GM06990 (cell line): ENCODE measurements around the gene STX2.

ENCODE experiments used
- DNase-seq: peaks from one replicate; pipeline ENCODE4 v3.0.0-alpha.2; 2011; ENCODE audit not compliant: insufficient read length; ENCODE audit errors: extremely low read depth
- H3K27me3 ChIP-seq: replicated peaks from 2 replicates; pipeline ENCODE4 v1.6.0; 2011; ENCODE audit warnings: low read length; ENCODE audit not compliant: control insufficient read depth, insufficient read depth
- H3K36me3 ChIP-seq: 2 replicates; pipeline ENCODE4 v1.5.1; 2011; ENCODE audit warnings: low read length; ENCODE audit not compliant: control insufficient read depth, insufficient read depth
- H3K4me3 ChIP-seq: replicated peaks from 2 replicates; pipeline ENCODE4 v1.5.1; 2011; ENCODE audit warnings: low read depth, mild to moderate bottlenecking, control low read depth, low read length
- CTCF ChIP-seq: IDR thresholded peaks from 2 replicates; pipeline ENCODE4 v1.5.1; 2011; ENCODE audit warnings: low read length, control low read depth, mild to moderate bottlenecking, inconsistent platforms; ENCODE audit not compliant: insufficient read depth, poor library complexity, severe bottlenecking

The STX2 gene

GRCh38 chr12:130747867-130748740 is 90.9 kb downstream of the STX2 start:
- Histone ChIP-seq H3K27me3 (no peaks in the 10 kb centered on the region), H3K4me3 (no peak overlapping the region), H3K36me3 (no peaks in the 10 kb centered on the region)
- peak; percentile 86 for TF ChIP-seq CTCF
- DNase-seq, result peak; percentile 48

- no peaks in the 10 kb centered on the region for H3K27me3 ChIP-seq
- no peak for TF ChIP-seq CTCF
- DNase-seq, result no peak
- no peak overlapping the region for H3K4me3 ChIP-seq
- H3K36me3 ChIP-seq, result no peaks in the 10 kb centered on the region
These were observed 92.5 kb downstream of the STX2 start for GRCh38 chr12:130746546-130746945.

GRCh38 chr12:130745921-130746320 is 93.1 kb downstream of the STX2 start:
- Histone ChIP-seq H3K4me3 (no peak overlapping the region), H3K27me3 (no peaks in the 10 kb centered on the region), H3K36me3 (no peaks in the 10 kb centered on the region)
- no peak for DNase-seq
- TF ChIP-seq CTCF, result no peak

DNA sequence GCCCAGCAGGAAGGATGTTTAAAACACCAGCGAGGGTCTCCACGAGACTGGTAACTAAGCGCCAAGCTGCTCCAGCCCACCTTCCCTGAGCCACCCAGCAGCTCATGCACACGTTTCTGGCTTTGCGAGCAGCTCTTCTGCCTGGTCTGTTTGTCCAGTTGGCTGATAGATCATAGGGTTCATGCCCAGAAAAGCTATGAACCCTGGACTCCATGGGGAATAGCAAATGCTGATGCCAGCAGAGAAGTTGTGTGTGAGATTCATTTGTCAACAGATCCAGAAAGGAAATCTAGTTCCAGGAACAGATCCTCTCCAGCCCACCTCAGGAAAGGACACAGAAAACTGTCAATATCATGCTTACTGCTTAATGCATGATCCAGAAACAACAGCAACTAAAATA is 94.8 kb downstream of the STX2 start:
- Histone ChIP-seq H3K4me3 (no peak overlapping the region), H3K27me3 (no peaks in the 10 kb centered on the region)

DNA sequence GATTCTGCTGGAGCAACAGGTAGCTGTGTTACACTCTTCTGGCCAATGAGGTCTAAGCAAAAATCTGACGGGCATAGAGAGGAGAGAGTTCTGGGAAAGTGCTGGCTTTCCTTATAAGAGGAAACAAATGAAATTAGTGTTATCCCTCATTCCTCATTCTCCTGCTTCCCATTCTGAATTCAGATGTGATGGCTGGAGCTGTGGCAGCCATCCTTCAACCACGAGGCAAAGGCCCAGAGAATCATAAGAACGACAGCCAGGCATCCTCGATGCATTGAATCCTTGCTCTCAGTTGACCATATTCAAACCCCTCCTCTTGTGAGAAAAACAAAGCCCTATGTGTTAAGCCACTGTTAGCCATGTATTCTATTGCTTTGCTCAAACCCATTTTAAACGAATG is 95.4 kb downstream of the STX2 start:
- no peak for TF ChIP-seq CTCF
- no peak overlapping the region for H3K4me3 ChIP-seq
- no peaks in the 10 kb centered on the region for H3K27me3 ChIP-seq
- DNase-seq, result no peak
- H3K36me3 ChIP-seq, result no peaks in the 10 kb centered on the region

More for the DNA sequence above, 94.8 kb downstream of the STX2 start:
- no peak for DNase-seq
- no peaks in the 10 kb centered on the region for H3K36me3 ChIP-seq
- TF ChIP-seq CTCF, result no peak

DNA sequence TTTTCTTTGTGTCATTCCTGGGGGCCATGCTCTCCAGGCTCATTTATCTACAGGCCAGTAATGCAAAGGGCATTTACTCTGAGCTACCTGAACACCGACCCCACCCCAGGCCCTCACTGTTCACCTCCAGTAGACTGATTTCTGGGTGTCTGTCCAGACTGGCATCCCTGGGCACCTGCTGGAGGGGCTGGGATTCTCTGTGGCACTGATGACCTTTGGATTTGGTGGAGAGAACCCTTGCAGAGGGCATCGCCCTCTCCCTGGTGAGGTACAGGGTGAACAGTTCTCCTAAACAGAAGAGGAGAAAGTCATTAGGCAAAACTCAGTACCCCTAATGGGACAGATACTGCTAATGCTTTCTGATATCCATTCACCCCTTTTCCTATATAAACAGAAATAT is 95.9 kb downstream of the STX2 start:
- no peak for DNase-seq
- Histone ChIP-seq H3K4me3 (no peak overlapping the region), H3K27me3 (no peaks in the 10 kb centered on the region), H3K36me3 (no peaks in the 10 kb centered on the region)
- TF ChIP-seq CTCF, result no peak
